SK-N-MC (cell line): ENCODE results near the gene PRR36.

Source experiments
- EZH2 ChIP-seq: fragments of 200-600 bp; sonication (generic); IDR thresholded peaks from one replicate; pipeline ENCODE4 v1.6.1; 2017; ENCODE audit warnings: antibody characterized with exemption
- POLR2AphosphoS5 ChIP-seq: IDR thresholded peaks from 2 replicates; pipeline ENCODE4 v1.6.1; 2012; ENCODE audit warnings: mild to moderate bottlenecking, low read depth, low read length, borderline replicate concordance

DNA sequence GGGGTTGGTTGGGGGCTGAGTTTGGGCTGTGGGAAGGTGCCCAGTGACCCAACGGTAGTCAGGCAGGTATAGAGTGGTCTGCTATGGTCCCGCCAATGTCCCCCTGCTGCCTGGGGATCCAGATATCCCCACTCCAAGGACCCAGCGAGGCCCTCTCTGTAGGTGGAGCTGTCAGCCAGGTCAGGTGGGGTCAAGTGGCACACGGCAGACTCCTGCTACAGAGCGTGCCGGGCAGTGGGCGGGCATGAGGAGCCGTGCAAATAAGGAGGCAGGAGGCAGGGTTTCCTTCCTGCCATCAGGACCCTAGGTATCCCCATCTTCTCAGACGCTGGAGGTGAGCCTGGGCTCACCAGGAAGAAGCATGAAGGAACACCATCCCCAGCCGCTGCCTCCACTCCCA, 29.2 kb downstream of the PRR36 start:
- no peak for TF ChIP-seq POLR2AphosphoS5
- TF ChIP-seq EZH2 = no peak
